ENCODE data around the gene SNX7. TPM values are rescaled to one million over a fixed set of nuclear protein-coding genes. Genes with fewer than 3 reads are reported as not detected.

Gene SNX7
- total RNA-seq, 4 donors from 2014 or later: 11.6 to 28.6 (median 19.4) TPM

DNA sequence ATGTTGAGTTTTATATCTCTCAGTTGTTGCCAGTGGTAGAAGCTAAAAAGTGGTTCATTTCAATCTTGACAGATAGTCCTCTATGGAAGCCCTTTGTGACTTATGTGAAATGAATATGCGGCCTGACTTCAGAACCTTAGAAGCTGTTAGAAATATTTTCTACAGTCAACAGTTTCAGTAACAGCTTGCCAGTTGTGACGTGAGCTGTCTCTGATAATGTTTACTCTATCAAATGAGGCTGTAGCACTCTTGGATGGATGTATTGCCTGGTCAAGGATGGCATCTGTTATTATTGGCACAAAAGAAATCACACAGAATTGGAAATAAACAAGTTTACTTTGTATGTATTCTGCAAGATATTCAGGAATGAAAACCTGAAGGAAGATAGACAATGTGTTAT, 31.9 kb downstream of the SNX7 start:
- H3K4me3 ChIP-seq: no peak overlapping the region
- H3K9me3 ChIP-seq: no peaks in the 10 kb centered on the region
- TF ChIP-seq POLR2A (IDR thresholded peaks at IDR 0.05) (no peak), EP300 (IDR thresholded peaks at IDR 0.05) (no peak)
- TF ChIP-seq, protein P1, sequence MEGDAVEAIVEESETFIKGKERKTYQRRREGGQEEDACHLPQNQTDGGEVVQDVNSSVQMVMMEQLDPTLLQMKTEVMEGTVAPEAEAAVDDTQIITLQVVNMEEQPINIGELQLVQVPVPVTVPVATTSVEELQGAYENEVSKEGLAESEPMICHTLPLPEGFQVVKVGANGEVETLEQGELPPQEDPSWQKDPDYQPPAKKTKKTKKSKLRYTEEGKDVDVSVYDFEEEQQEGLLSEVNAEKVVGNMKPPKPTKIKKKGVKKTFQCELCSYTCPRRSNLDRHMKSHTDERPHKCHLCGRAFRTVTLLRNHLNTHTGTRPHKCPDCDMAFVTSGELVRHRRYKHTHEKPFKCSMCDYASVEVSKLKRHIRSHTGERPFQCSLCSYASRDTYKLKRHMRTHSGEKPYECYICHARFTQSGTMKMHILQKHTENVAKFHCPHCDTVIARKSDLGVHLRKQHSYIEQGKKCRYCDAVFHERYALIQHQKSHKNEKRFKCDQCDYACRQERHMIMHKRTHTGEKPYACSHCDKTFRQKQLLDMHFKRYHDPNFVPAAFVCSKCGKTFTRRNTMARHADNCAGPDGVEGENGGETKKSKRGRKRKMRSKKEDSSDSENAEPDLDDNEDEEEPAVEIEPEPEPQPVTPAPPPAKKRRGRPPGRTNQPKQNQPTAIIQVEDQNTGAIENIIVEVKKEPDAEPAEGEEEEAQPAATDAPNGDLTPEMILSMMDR (IDR thresholded peaks at IDR 0.05): no peak
- peaks cover 0 to 34% (median 0%) of the 10 kb centered on the region in 3 donors for H3K36me3 ChIP-seq
- H3K27ac ChIP-seq: no peak overlapping the region
- WGBS, 2 donors: 73 to 92% methylated on average over 2 of the region's 2 CpGs
- H3K4me1 ChIP-seq: no peaks in the 10 kb centered on the region
- no peak for DNase-seq (ENCODE audit: low spot score in 2 of 2)
- no peaks in the 10 kb centered on the region for H3K27me3 ChIP-seq

- no peaks in the 10 kb centered on the region for H3K9me3 ChIP-seq
- DNase-seq (ENCODE audit: low spot score in 2 of 2): no peak
- no peak overlapping the region for H3K4me3 ChIP-seq
- H3K4me1 ChIP-seq: no peaks in the 10 kb centered on the region
- TF ChIP-seq EP300 (IDR thresholded peaks at IDR 0.05) (no peak), POLR2A (IDR thresholded peaks at IDR 0.05) (no peak)
- TF ChIP-seq, protein P1 (IDR thresholded peaks at IDR 0.05): no peak
- no peaks in the 10 kb centered on the region for H3K27me3 ChIP-seq
- 93 to 97% methylated on average over 4 of the region's 4 CpGs for WGBS, 2 donors
- H3K27ac ChIP-seq: no peak overlapping the region
- peaks cover 0 to 47% (median 0%) of the 10 kb centered on the region in 3 donors for H3K36me3 ChIP-seq
These were observed 34.6 kb downstream of the SNX7 start for GRCh38 chr1:98696077-98696476.

DNA sequence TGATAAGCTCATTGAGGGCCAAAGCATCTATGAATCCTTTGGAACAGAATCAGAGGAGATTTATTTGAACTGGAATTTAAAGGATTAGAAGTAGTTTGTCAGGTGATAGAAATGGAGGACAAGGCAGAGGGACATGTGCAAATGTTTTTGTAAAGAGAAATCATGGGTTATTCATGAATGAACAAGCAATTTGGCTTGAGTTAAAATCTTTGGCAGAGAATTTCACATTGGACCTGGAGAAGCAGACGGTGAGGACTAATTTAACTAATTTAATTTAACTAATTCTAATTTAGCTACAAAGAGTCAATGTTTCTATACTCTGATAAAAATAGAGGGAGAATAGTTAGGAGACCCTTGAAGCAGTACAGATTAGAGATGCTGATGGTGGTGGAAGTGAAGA, 36.3 kb downstream of the SNX7 start:
- TF ChIP-seq, protein P1 (IDR thresholded peaks at IDR 0.05): no peak
- TF ChIP-seq EP300 (IDR thresholded peaks at IDR 0.05) (no peak), POLR2A (IDR thresholded peaks at IDR 0.05) (no peak)
- Histone ChIP-seq H3K4me3 (no peak overlapping the region), H3K27ac (no peak overlapping the region), H3K27me3 (no peaks in the 10 kb centered on the region), H3K4me1 (no peaks in the 10 kb centered on the region), H3K9me3 (no peaks in the 10 kb centered on the region), H3K36me3 (peaks cover 0 to 53% (median 0%) of the 10 kb centered on the region in 3 donors)
- 86 to 100% methylated on average over 1 of the region's 1 CpG for WGBS, 2 donors
- DNase-seq (ENCODE audit: low spot score in 2 of 2): no peak

GRCh38 chr1:98698625-98699024, 37.1 kb downstream of the SNX7 start:
- H3K4me1 ChIP-seq: no peaks in the 10 kb centered on the region
- H3K27ac ChIP-seq: no peak overlapping the region
- H3K27me3 ChIP-seq: no peaks in the 10 kb centered on the region
- TF ChIP-seq, protein P1 (IDR thresholded peaks at IDR 0.05): no peak
- no peak for TF ChIP-seq POLR2A (IDR thresholded peaks at IDR 0.05)
- no peak for TF ChIP-seq EP300 (IDR thresholded peaks at IDR 0.05)
- DNase-seq (ENCODE audit: low spot score in 2 of 2): no peak
- no peaks in the 10 kb centered on the region for H3K9me3 ChIP-seq
- no peak overlapping the region for H3K4me3 ChIP-seq
- 87 to 92% methylated on average over 3 of the region's 3 CpGs for WGBS, 2 donors
- peaks cover 0 to 48% (median 0%) of the 10 kb centered on the region in 3 donors for H3K36me3 ChIP-seq

DNA sequence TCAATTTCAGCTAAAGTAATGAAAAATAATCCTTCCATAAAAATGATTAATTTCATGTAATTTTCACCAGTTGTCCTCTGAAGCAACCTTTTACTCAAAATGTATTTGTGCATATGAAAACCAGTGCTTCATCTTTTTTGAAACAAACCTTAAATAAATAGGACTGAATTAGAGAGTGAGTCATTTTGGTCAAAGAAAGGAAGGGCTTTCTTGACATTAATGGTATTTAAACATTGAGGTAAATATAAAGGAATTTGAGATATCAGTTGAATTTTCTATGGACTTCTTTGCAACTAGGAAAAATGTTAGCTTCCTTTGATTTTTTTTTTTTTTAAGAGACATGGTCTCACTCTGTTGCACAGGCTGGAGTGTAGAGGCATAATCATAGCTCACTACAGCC, 38.7 kb downstream of the SNX7 start:
- Histone ChIP-seq H3K9me3 (no peaks in the 10 kb centered on the region), H3K27ac (no peak overlapping the region), H3K27me3 (no peaks in the 10 kb centered on the region), H3K36me3 (peaks cover 0 to 44% (median 0%) of the 10 kb centered on the region in 3 donors), H3K4me3 (no peak overlapping the region), H3K4me1 (no peaks in the 10 kb centered on the region)
- no peak for TF ChIP-seq EP300 (IDR thresholded peaks at IDR 0.05)
- no peak for TF ChIP-seq POLR2A (IDR thresholded peaks at IDR 0.05)
- TF ChIP-seq, protein P1 (IDR thresholded peaks at IDR 0.05): no peak
- no peak for DNase-seq (ENCODE audit: low spot score in 2 of 2)
